ENCODE results near the gene DCLK3.

DCLK3 gene, protein sequence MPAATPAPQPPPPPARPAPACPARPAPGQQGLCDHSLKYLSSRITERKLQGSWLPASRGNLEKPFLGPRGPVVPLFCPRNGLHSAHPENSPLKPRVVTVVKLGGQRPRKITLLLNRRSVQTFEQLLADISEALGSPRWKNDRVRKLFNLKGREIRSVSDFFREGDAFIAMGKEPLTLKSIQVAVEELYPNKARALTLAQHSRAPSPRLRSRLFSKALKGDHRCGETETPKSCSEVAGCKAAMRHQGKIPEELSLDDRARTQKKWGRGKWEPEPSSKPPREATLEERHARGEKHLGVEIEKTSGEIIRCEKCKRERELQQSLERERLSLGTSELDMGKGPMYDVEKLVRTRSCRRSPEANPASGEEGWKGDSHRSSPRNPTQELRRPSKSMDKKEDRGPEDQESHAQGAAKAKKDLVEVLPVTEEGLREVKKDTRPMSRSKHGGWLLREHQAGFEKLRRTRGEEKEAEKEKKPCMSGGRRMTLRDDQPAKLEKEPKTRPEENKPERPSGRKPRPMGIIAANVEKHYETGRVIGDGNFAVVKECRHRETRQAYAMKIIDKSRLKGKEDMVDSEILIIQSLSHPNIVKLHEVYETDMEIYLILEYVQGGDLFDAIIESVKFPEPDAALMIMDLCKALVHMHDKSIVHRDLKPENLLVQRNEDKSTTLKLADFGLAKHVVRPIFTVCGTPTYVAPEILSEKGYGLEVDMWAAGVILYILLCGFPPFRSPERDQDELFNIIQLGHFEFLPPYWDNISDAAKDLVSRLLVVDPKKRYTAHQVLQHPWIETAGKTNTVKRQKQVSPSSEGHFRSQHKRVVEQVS

DNA sequence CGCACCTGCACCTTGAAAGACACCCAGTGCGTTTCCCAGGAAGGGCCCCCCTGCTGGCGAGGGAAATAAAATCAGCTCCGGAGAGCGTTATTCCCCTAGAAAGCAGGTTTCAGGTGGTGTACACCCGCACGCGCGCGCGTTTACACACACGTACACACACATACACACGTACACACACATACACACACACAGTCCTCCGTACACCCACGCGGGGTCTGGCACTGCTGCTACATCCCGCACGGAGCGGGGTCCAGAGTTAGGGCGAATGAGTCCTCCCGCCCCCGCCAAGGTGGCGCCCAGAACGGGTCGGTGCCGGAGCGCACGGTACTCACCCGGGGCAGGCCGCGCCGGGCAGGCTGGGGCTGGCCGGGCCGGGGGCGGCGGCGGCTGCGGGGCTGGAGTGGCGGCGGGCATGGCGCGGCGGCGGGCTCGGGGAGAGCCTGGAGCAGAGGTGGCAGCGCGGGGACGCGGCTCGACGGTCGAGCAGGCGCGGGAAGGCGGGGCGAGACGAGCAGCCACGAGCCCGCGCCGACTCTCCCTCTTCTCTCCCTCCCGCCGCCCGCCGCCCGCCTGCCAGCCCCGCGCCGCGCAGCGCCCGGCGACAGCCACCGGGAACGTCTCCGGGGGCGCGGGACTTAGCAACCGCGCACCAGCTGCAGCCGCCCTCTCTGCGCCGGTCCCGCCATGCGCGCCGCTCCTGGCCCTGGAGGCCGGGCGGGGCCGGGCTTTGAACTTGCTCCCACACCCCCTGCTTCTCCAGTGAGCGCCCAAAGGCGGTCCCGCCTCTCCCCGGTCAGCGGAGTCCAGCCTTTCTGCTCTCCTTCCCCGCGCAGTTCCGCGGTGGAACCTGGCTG is at the start of gene DCLK3:
TSS of gene DCLK3 (minus strand) at position 704 of the 854 bp plus-strand sequence. CDS start at position 414, 290 bp downstream.
- no peak for DNase-seq (ENCODE audit: low read depth in 2 of 2)

DNA sequence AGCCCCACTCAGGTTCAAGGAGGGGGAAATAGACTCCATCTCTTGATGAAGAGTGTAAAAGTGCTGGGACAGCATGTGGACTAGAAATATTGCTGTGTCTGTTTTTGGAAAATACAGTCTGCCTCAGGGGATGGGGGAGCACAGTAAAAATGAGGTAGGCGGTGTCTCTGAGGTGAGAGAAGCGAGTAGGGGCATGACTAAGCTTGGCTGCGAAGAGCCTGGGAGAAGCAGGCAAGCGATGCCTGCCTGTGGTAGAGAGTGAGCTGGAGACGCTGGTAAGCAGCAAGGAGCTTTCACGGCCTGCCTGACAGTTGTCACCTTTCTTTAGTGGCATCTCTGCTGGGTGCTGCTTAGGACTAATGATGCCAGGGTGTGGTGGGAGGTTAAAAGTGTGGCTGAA is 49.0 kb upstream of the DCLK3 start:
- no peak for DNase-seq (ENCODE audit: low read depth in 2 of 2)

DNA sequence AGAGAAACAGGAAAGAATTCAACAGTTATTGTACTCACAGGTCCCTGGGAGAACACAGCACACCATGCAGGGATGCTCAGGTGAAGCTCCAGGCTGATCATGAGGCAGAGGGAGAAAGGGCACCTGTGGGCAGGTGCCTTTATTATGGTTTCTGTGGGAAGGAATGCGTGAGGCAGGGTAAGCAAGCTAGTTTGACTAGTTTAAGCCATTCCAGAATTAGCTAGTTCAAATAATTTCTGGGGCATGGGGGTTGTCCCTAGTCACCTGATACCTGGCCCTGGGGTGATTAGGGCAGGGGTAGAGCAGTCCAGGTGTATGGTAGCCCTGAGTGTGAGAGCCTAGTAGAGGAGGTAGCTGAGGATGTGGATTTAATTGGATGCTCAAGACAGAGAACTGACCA is 47.9 kb upstream of the DCLK3 start:
- DNase-seq (ENCODE audit: low read depth in 2 of 2) = no peak

DNA sequence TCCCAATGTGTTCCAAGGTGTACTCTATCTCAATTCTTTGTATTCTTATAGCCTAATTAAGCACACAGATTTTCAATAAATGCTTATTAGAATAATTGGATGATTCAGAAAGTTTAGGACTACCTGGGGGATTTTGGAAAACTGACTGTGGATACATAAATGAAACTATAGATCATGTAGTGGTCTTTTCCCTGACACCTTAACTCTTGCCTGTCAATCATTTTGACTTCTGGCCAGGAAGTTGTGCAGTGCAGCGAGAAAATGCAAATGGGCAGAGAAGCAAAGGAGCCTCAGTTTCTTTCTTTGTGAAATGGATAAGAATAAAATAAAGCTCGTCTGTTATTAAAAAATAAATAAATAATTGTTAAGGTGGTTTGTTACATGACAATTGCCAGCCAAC is 47.4 kb upstream of the DCLK3 start:
- DNase-seq (ENCODE audit: low read depth in 2 of 2) = no peak

DNA sequence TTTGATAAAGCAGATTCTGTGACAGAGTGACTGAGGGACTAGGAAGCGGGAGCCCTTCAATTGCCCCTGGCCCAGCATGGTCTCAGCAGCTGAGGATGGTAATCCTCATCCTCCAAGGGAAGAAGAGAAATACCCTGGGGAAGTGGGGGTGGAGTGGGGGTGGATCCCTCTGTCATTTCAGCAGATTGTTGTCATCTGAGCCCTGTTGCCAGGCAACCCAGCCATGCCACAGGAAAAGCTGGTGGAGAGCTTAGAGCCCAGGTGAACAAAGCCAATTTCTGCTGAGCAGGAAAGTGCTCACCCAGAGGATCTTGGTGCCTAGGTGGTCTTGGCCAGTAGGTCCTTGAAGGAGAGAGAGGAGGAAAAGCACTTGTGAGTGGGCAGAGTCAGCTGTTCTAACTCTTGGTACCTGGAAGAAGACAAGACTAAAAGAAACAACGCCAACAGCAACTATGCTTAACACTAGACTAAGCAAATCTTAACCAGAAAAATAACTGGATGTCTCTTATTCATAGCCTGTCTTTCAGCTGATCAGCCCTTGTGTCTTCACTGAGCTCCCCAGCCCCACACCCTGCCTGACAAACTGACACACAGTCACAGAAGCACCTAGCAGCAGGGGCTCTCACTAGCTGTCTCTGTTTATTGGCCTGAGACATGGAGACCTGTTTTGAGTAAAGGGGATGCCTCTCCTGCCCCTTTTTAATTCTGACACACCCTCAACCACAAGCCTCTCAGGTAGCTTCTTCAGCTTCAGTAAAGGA is 40.1 kb upstream of the DCLK3 start:
- no peak for DNase-seq (ENCODE audit: low read depth in 2 of 2)

DNA sequence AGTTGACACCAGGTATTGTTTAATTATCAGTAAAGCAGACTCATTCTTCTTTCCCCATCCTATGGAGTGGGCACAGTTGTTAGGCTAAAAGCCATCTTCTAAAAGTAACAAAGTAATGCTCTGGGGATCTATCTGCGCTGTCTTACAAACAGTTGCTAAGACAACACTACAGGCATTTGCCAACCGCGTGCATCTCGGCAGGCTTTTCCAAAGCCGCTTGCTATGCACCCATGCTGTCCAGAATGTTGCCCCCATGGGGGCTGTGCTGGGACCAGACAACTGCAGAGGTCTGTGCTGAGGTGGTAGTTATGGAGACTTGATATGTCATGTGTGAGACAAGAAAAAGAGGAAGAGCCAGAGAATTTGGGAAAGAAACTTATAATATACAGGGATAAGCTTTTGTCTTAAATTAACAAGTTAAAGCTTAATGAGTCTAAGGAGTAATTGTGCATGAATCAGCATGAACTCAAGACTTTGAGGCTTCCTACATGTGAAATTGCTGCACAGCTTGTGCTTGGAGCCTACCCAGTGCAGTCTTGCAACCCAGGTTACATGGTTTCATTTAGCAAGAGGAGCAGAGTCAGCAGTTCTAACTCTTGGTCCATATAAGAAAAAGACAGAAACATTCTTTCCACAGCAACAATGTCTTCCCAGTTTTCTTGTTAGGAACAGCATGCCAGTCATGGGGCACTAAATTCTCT is 38.9 kb upstream of the DCLK3 start:
- DNase-seq (ENCODE audit: low read depth in 2 of 2) = no peak

DNA sequence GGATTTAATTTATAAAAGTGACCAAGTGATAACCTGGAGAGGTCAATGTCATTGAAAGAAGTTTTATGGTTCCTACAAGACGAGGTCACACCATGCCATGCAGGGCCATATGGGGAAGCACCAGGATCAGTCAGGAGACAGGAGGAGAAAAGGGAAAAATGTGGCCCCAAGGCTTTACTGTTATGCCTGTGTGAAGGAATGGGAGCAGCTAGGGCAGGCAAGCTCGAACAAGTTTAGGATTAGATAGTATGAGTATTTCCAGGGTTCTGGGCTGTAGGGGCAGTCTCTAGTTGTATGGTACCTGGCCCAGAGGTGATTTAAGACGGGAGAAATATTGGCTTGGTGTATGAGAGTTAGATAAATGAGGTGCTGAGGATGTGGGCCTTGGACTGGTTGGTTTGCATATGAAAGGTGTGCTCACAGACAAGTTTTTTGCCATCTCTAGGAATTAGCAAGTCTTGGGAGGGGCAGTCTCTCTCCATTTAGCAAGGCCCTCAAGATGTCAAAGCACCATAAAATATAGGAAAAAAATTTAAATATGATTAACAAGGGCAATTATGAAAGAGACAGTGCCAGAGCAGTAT is 36.3 kb upstream of the DCLK3 start:
- DNase-seq (ENCODE audit: low read depth in 2 of 2) = no peak

DNA sequence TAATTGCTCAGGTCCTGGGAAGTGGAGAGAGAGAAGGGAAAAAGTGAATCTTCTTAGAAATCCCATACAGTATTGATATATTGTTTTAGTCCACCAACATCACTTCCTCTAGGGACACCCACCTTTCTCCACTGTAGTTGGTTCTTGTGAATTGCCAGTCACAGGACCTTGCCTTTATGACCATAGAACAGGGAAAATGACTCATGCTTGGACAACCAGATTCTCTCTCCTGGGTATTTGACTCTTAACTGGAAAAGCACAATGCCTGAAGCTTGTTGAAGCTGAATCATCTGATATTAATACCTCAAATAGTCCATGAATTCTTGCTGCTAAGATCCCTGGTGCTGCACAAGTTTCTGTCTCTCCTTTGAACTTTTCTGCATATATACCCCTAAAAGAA is 32.5 kb upstream of the DCLK3 start:
- no peak for DNase-seq (ENCODE audit: low read depth in 2 of 2)

DNA sequence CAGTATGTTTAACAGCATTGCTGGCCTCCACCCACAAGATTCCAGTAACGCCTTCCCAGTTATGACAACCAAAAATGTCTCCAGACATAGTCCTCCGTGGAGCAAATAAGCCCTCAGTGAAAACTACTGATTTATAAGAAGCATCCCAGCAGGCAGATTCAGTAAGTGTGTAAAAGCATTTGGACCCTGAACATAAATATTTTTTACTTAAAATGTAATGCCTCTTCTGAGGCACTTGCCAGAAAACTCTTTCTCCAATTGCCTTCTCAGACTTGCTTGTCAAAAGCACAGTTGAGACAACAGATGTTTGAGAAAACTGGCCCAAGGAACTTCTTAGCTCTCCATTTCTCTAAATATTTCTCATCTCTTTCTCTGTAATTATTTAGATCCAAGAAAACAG is 31.8 kb upstream of the DCLK3 start:
- no peak for DNase-seq (ENCODE audit: low read depth in 2 of 2)

DNA sequence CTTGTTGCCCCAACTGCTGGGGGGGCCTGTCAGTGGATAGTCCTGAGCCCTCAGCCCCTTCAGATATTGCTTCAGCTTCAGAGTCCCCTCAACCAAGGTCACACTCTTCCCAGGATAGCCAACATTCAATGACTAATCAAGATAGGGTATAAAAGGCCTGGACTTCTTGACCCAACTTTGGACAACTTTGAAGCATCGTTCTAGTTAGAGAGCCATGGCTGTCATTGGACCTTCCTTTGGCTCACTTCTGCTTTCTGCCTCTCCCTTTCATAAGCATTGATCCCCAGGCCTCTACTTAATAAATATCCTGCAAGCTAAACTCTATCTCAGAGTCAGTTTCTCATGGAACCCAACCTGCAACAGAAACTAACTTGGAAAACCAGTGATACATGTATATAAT is 31.3 kb upstream of the DCLK3 start:
- DNase-seq (ENCODE audit: low read depth in 2 of 2) = no peak

DNA sequence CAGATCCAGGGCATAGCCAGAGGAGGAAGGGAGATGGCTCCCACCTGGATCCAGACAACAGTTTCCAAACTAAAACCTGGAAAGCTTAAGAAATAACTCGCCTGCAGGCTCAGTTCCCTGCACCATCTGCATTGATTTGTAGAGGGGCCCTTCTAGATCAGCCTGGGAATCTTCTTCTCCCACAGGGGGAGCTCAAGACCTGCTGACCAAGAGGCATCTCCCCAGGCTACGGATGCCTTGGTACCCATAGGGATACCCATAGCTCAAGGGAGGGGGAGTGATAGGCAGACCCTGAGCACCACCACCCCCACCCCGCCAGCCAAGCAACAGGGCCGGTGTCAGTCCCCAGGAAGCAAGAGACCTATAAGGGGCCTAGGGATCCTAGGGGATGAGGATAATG is 28.0 kb upstream of the DCLK3 start:
- no peak for DNase-seq (ENCODE audit: low read depth in 2 of 2)

DNA sequence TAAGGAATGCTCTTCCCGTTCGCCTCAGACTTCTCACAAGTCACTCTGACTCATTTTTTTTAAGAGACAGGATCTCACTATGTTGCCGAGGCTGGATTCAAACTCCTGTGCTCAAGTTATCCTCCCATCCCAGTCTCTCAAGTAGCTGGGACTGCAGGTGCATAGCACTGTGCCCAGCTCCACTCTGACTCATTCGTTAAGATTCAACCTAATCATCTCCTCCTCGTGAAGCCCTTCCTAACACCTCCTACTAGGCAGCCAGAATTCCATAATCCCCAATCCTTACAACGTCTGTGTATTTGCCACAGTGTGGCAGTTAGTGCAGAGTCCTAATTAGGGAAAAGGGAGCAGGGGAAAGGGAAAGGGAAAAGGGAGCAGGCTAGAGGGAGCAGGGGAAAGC is 26.4 kb upstream of the DCLK3 start:
- no peak for DNase-seq (ENCODE audit: low read depth in 2 of 2)

DNA sequence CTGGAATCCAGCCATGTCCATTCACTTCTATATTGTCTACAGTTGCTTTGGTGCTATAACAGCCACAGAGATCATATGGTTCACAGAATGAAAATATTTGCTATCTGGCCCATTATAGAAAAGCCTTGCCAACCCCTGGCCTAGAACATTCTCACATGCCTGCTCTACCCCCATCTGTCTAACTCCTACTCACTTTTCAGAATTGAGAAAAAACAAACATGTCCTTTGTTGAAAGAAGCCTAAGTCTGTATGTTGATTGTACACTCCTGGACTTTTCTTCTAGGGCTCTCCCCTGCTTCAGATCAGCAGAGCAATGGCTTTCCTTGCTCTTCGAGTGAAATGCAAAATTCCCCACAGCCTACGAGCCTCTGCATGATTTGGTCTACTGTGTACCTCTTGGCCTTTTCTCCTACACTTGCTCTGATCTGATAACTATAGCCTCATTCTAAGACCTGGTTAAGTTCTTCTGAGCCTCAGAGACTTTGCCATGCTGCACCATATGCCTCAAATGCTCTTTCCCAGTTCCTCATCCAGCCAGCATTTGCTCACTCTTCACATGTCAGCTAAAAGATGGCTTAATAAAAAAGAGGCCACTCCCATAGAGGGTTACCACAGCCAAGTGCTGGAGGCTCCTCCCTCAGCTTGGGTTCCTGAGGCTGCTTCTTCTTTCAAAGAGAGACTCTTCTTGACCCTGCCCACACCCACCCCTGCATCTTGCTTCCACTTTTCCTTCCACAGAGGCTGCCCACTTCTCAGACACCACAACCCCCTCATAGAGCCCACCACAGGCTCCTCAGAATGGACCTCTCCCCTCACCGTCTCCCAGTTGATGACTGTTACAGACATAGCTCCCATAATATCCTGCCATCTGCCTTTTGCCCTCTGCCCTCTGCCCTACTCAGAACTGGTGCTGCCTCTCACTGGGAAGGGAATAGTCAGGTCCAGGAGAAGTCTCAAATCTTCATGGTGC is 22.9 kb upstream of the DCLK3 start:
- no peak for DNase-seq (ENCODE audit: low read depth in 2 of 2)

DNA sequence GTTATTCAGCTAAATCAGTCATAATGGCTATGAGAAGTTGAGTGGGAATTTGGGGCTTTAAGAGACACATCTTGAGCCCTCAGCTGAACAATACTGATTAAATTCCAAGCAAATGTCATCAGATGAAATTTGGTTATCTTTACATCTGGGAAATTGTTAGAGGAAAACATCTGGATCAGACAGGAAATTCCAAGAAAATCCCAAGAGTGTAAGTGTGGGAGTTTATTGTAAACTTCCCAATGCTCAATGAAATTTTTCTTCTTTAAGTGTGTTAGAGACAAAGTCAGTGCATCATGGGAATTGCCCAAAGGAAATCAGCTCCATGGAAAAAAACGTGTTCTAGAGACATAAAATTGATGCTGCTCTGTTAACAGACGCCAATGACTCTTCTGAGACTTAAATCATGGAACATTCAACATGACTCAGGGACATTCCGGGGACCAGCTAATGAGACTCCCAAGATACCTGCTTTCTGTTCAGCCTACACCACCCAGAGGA is 19.8 kb upstream of the DCLK3 start:
- DNase-seq (ENCODE audit: low read depth in 2 of 2) = no peak

DNA sequence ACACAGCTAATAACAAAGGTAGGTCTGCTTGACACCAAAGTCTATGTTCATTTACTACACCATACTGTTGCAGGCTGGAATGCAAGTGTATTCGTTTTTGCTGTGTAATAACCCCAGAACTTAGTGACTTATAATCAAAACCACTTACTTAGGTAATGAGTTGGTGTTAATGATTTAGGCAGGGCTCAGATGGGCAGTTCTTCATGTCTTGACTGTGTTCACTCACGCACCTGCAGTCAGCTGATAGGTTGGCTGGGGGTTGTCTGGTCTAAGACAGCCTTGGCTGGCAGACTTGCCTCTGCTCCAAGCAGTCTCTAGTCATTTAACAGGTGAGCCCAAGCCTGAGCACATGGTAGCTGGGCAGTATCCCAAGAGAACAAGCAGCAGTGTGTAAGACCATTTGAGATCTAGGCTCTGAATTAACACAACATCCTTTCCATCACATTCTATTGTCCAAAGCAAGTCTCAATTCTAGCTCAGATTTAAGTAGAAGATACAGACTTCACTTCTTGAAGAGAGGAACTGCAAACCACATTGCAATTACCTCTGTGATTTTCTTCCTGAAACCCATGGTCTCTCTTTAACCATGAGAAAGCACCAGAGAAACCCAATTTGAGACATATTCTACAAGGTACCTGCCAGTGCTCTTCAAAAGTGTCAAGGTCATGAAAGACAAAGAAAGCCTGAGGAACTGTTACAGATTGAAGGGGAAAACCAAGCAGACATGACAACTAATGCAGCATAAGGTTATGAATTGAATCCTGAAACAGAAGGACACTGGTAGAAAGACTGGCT is 13.3 kb upstream of the DCLK3 start:
- DNase-seq (ENCODE audit: low read depth in 2 of 2) = no peak

DNA sequence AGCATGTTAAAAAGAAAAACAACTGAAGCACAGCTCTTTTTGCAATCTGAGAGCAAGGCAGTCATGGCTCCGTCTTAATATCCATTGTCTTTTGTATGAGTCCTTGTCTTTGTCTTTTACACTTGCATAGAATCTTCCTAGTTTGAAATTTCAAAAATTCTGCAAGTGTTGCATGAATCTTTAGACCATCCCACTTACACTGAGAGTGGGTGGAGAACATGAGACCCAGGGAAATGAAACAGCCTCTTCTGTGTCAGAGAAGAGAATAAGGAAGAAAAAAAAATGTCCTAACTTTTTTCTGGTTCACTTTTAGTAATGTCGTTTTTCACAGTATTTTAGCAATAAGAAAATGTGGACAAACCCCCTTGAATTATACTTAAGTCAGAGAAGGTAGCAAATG is 12.1 kb upstream of the DCLK3 start:
- DNase-seq (ENCODE audit: low read depth in 2 of 2) = no peak

DNA sequence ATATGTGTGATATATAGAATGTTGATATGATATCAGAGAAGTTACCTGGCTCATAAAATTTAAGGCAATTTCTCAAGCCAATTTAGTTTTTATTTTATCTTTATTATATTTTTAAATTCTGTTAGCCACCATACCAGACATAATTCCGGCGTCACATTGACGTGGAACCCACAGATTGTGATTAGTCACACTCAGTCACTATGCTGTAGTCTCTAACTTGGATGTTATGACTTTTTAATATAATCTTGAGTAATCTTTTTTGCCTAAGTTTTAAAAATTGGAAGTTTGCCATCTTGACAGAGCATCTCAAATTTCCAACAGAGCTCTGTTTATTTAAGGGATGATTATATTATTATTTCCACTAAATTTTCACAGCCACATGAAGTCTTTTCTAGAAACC is 9.7 kb upstream of the DCLK3 start:
- DNase-seq (ENCODE audit: low read depth in 2 of 2) = no peak

DNA sequence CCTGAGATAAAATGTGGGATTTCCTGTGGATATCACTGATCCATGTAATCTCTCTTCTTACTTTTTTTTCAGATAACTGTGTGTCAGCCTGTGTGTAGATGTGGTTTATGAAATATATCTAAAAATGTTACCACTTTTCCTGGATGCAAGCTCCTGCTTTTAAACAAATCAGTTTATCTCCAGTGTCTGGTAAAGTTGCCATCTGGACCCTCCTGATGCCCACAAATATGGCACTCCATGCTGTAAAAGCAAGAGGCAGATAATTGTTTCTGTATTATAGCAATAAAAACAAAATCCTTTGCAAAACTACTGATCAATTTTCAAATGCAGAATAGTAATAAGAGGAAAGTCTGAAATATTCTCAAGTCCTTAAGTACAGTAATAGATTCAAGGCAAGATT is 7.6 kb upstream of the DCLK3 start:
- no peak for DNase-seq (ENCODE audit: low read depth in 2 of 2)

Measured in stimulated activated CD8-positive, alpha-beta memory T cell treated with anti-CD3 and anti-CD28 coated beads, Interleukin-2, amount 100 ng/mL, for 48 hours (primary cell).